T1000 (cell line): ENCODE data around the gene MBD3.

Source experiments
- DNase-seq: peaks from one replicate; lab custom pipeline; 2025; ENCODE audit warnings: mixed read lengths; lab: John Stamatoyannopoulos, UW

MBD3 gene

DNA sequence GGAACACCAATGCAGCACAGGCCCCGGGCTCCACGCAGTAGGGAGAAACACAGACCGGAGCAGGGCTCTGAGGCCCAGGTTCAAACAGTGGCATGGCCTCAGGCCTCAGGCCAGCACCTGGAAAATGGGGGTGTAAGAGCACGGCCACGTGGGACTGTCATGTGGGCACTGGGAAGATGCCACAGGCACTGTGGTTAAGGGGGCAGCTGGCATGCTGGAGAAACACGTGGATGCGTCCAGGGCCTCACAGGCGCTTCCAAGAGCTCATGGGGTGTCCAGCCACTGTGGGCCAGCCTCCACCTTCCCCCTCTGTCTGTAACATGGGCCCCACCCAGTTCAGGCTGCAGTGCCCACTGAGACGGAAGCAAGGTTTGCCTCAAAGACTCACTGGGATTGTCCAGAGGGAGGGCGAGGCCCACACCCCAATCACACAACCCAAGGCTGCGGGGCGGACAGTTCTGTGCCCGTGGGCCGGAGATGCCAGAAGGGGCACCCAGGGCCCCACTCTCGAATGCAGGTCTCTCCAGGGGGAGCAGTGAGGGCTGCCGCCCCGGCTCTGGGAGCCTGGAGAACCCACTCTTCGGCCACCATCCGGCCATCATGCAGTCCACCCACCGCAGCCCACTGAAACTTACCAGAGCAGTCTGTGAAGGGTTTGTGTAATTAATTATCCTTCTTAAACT is 6.3 kb upstream of the MBD3 start:
- no peak for DNase-seq

- no peak for DNase-seq
These were observed 772 bp upstream of the MBD3 start for GRCh38 chr19:1593501-1593772.

DNA sequence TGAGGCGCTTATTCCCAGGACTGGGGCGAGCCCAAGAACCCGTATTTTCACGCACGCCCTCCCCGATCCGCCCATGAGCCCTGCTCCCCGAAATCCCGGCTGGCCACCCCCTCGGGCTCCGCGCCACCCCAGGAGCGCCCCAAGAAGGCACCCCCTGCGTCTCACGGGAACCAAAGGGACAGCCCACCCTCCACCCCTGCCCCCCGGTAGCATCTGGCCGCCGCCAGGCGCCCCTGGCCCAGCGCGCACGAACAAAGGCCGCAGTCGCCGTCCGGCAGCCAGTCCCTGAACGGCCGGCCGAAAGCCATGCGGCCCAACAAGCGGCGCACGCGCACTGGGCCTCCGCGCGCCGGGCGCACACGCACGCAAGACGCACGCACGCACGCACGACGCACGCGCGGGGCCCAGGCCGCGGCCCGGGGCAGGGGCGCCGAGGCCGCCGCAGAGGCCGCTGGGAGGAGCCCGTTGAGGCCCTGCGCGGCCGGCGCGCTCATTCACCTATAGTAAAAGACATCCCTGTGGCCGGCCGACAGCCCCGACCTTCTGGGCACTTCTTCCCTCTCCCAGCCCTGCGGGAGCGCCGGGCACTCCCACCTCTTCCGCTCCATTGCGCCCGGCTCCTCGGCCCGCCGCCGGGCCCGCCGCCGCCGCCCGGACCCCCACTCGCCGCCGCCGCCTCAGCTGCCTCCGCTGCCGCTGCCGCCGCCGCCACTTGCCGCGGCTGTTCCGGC is 476 bp downstream of the MBD3 start:
- peak; percentile 87 for DNase-seq

DNA sequence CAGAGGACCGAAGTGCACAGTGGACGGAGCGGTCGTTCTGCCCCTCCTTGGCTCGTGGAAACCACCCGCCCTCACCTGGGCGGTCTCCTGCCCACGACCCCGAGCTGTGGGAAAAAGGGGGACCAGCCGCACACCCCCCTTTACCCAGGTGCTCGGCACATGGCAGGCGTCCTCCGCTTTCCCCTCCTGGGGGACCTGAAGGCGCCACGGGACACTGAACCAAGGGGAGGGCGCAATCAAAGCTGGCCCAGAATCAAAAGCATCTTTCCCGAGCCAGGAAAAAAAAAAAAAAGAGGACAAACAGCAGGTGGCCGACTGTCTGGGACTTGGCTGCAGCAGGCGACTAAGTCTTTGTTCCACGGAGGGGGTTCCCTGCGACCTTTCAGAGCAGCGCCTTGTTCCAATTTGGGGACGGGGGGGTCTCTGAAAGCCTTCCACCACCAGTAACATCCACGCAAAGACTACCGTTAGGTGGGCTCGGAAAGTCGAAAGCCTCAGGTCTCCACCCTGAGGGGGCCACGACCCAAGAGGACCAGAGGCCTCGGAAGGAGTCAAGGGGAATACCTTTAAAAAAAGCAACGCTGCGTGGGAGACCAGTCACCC is 1.1 kb downstream of the MBD3 start:
- no peak for DNase-seq

DNA sequence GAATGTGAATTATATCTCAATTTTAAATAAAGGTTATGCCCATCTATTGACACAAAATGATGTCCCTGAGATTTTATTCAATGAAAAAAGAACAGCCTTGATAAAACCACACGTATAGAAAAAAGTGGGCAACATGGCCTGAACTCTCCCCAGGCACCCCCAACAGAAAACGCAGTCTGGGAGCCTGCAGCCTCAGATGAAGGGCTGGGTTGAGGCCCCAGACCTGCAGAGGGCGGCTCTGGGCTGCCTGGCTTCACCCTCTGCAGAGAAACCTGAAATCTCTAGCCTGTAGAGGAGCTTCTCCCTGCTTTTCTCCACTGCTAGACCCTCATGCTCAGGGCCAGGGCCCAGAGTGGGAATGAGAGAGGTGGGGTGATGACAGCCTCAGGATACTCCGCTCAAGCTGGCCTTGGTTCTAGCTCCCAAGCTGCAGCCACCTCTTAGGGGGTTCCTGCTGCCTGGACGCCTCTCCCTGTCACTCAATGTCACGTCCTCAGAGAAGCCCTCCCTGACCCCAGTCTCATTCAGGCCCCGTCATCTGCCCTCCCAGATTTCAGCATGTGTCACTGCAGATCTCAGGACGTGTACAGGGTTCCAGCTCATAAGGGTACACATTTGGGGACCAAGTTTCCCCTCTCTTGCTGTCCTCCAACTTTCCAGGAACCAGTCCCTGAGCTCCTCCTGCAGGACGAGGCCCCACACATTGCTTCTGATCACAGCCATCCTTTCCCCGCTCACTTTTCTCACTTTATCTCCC is 1.8 kb downstream of the MBD3 start:
- DNase-seq = no peak

DNA sequence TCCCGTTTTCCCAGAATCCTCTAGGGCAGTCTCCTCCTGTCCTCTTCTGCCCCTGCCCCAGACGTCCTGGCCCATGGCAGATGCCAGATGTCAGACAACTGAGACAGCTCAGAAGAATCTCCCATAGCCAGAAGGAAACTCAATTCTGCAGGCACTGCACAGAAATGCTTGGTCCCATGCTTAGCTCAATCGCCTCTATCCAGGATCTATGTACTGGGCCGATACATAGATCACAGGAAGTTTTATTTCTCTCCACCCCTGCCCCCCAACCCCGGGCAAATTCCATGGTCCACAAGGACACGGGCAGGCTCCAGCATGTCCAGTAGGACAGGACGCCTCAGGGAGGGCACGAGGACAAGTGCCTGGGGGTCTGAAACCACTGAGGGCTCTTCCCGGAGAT is 4.8 kb downstream of the MBD3 start:
- no peak for DNase-seq

DNA sequence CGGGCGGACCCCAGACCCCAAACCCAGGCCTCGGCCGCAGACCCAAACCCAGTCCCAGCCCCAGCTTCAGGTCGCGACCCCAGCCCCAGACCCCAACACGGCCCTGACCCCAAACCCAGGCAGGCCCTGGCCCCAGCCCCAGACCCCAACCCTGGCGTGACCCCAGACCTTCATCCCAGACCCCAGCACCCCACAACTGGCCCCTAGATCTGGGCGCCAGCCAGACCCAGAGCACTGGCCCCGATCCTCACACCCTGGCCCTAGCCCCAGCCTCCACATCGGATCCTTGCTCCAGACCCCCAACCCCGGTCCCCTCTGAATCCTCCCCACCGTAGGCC is 7.5 kb downstream of the MBD3 start:
- DNase-seq = no peak

DNA sequence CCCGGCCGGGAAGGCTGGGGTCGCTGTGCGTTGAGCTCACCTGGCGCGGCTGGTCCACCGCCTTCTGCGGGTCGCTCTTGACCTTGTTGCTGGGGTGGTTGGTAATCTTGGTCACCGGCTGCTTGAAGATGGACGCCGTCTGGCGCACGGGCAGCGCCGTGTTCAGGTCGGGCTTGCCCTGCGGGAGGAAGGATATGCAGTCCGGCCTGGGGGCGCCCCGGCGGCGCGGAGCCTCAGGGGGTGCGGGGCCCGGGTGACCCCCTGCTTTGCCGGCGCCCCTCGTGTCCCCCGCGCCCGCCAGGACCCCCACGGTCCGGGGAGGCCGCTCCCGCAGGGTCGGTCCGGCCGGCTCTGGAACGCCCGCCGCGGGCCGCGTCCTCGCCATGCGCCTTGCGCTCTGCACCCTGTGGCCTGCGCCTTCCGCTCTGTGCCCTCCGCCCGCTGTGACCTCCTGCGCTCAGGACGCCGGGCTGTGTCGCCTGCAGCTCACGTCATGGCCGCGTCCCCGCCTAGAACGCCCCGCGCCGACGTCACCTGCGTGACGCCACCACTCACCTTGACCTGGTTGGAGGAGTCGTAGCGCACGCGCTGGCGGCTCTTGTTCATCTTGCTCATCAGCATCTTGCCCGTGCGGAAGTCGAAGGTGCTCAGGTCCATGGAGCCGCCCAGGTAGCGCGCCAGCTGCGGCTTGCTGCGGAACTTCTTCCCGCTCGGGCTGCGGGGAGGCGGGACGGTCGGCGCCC is 8.0 kb downstream of the MBD3 start:
- no peak for DNase-seq

GRCh38 chr19:1582201-1582600 is 10.5 kb downstream of the MBD3 start:
- DNase-seq = no peak

GRCh38 chr19:1580957-1581356 is 11.7 kb downstream of the MBD3 start:
- no peak for DNase-seq

DNA sequence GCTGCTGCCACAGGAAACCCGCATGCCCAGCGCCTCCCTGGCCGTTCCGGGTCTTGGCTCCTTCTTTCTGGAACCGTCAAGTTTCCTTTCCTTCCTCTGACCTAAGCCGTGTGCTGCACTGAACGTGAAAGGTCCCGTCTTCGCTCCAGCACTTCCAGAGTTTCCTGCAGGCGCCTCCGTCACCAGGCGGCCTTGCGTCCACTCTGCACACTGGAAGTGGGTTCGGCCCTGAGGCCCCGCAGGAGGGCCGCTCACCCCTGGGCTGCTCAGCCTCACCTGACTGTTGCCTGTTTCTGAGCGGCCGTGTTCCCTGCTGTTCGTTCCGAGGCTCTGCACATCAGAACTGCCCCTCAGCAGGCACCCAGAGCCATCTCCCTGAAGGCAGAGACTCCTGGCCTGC is 12.3 kb downstream of the MBD3 start:
- DNase-seq = no peak

DNA sequence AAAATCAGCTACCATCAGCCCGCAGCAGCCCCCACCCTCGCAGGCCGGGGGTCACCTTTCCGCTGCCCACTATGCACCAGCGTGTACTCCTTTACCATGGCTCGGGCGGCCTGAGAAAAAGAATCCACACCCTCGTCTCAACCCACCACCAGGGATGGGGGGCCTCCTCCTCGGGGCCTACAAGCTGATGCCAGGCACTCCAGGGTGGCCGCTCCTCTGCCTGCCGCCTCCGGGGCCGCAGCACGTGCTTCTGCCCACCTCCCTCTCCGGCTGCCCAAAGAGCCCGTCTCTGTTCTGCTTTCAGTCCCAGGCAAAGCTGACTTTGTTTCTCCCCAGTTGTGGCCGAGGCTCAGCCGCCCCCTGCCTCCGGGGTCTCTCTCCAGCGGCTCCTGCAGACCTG is 13.4 kb downstream of the MBD3 start:
- no peak for DNase-seq

DNA sequence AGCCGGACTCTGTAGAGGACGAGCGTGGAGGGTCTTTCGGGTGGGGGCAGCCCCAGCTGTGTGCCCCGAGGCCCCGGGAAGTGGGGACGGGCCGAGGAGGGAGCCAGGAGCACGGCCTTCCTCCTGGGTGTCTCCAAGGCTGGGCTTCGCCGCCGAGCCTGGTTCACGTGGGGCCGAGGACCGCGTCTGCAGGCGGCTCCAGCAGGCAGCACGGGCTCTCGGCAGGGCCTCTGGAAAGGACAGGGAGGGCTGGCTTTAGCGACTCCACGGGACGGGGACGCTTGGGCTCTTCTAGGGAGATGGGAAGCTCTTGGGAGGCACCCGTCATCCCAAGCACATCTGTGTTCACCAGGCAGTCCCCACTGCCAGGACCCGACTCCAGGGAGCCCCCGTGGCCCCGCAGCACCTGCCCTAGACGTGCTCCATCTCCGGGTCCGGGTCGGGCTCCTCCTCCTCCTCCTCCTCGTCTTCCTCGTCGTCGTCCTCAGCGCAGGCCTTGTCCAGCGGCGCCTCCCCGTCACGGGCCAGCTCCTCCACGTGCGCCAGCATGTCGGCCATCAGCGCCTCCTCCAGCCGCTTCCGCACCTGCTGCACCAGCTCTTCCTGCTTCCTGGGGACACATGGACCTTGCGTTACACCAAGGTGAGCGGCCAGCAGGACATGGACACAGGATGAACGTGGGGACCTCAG is 14.6 kb downstream of the MBD3 start:
- no peak for DNase-seq

GRCh38 chr19:1577090-1577928 is 15.4 kb downstream of the MBD3 start:
- DNase-seq = no peak

DNA sequence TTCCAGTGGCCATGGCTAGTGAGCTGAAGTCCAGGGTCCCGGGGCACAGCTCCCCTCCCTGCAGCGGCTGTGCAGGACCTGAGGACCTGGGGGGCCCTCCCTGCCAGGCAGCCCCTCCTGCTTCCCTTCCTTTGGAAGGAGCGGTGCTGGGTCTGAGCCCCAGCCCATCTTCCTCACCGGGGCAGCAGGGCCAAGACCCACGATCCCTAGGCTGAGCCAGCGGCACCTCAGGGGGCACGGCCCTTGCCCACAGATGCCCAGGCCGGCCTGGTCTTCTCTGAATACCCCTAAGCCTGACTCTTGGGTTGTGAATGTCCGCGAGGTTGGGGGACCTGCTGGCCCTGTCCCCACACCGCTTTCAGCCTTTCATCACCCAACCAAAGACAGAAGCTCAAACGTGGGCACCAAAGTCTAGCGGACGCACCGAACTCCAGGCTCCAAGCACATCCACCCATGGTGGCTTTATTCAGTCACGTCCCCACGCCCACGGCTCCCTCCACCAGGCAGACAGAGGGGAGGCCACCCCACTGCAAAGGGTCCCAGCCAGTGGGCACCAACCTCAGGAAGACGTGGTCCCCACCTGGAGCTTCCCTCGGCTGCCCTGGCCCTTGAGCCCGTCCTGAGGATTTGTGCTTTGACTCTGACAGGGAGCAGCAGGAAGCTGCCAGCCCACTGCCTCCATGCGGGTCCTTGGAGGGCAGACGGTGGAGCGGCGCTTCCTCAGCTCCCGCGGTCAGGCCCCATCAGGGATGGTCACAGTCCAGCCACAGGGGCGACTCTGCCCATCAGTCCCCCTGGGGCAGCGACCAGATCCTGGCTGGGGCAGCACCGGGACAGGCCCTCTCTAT is 16.2 kb downstream of the MBD3 start:
- DNase-seq = no peak

DNA sequence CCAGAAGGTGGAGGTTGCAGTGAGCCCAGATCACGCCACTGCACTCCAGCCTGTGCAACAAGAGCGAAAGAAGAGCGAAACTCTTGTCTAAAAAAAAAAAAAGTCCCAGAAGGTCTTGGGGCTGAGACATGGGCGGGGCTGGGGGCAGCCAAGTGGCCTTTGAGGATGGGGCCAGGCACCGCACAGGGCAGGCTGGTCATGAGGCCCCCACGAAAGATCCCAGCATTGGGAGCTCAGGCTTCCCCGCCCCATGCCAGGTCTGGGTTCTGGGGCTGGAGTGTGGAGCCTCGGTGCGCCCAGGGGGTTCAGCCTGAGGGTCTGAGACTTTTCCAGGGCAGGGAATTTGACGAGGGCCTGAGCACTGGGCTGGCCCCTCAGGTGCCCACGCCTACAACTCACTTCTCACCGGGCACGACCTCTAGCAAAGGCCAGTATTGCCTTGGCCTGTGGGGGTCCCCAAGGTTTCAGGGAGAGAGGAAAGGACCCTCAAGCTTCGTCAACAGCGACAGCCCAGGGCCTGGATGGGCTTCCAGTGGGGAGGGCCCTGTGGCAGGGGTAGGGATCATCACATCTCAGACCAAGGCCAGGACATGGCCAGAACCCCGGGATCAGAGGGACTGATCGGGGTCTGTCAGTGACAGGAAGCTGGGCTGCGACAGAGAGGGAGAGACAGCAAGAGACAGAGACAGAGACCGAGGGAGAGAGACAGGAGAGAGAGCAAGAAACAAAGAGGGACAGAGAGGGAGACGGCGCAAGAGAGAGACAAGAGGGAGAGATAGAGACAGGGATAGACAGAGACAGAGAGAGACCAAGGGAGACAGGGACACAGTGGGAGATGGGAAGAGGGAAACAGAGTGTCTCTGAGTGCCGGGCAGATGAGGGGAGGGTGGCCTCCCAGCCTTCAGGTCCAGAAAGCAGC is 17.1 kb downstream of the MBD3 start:
- no peak for DNase-seq

DNA sequence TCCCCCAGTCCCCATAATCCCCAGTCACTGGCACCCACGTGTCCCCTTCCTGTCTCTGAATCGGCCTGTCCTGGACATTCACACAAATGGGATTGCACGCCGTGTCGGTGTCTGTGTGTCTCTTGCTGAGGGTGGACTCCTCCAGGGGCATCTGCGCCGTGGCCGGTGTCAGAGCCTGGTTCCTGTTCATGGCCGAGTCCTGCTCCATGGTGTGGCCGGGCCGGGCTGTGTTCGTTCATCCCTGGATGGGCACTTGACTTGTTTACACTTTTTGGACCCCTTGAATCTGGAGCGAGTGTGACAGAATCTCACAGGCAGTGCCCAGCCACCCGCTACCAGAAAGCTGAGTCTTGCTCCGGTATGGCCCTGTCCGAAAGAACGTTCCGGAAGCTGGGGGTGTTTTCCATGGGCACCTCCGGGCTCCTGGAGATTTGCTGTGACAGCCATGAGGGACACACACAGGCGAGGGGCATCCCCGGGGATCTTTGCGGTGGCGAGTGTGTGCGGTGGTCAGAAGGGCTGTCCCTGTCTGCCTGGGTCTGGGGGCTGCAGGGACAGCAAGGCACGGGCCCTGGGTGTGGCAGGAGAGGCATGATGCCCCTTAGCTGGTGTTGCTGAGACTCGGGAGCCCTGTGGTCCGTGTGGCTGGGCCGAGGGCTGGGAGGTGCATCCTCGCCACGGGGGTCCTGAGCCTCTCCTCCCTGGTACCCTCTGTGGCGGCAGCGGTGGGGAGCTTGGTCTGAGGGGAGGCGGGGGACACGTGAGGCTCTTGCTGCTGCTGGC is 18.1 kb downstream of the MBD3 start:
- DNase-seq = no peak

GRCh38 chr19:1572795-1573194 is 19.9 kb downstream of the MBD3 start:
- DNase-seq = no peak
